GM19193 (cell line): ENCODE measurements around the gene LRRC30.

Source experiments
- POLR2A ChIP-seq: IDR thresholded peaks from 4 replicates; pipeline ENCODE4 v1.6.1; 2011; ENCODE audit not compliant: insufficient read depth, insufficient read length; ENCODE audit errors: extremely low read depth

The LRRC30 gene

GRCh38 chr18:7230626-7231349 is at the start of gene LRRC30:
TSS of gene LRRC30 (plus strand) at chr18:7231089. CDS start at chr18:7231139, 50 bp downstream.
- TF ChIP-seq POLR2A, result no peak

- no peak for TF ChIP-seq POLR2A
These were observed 45.2 kb upstream of the LRRC30 start for GRCh38 chr18:7185701-7186100.

GRCh38 chr18:7190547-7191156 is 40.2 kb upstream of the LRRC30 start:
- TF ChIP-seq POLR2A, result no peak

- no peak for TF ChIP-seq POLR2A
These were observed 39.2 kb upstream of the LRRC30 start for GRCh38 chr18:7191736-7192135.

- no peak for TF ChIP-seq POLR2A
These were observed 35.6 kb upstream of the LRRC30 start for GRCh38 chr18:7195266-7195665.

GRCh38 chr18:7196421-7196820 is 34.5 kb upstream of the LRRC30 start:
- no peak for TF ChIP-seq POLR2A

GRCh38 chr18:7197854-7198253 is 33.0 kb upstream of the LRRC30 start:
- no peak for TF ChIP-seq POLR2A

GRCh38 chr18:7198326-7198725 is 32.6 kb upstream of the LRRC30 start:
- no peak for TF ChIP-seq POLR2A

GRCh38 chr18:7201096-7201495 is 29.8 kb upstream of the LRRC30 start:
- TF ChIP-seq POLR2A, result no peak

GRCh38 chr18:7202169-7202568 is 28.7 kb upstream of the LRRC30 start:
- no peak for TF ChIP-seq POLR2A

- TF ChIP-seq POLR2A, result no peak
These were observed 25.5 kb upstream of the LRRC30 start for GRCh38 chr18:7205346-7205745.

GRCh38 chr18:7206217-7206616 is 24.7 kb upstream of the LRRC30 start:
- TF ChIP-seq POLR2A, result no peak

- TF ChIP-seq POLR2A, result no peak
These were observed 23.4 kb upstream of the LRRC30 start for GRCh38 chr18:7207366-7207915.

GRCh38 chr18:7221424-7222155 is 9.3 kb upstream of the LRRC30 start:
- no peak for TF ChIP-seq POLR2A

GRCh38 chr18:7224198-7224597 is 6.7 kb upstream of the LRRC30 start:
- no peak for TF ChIP-seq POLR2A

- no peak for TF ChIP-seq POLR2A
These were observed 1.3 kb downstream of the LRRC30 start for GRCh38 chr18:7232218-7232617.

GRCh38 chr18:7233134-7233810 is 2.4 kb downstream of the LRRC30 start:
- no peak for TF ChIP-seq POLR2A
